Caco-2 (cell line): ENCODE data around the gene SGSM1. TPM values are rescaled to one million over a fixed set of nuclear protein-coding genes. Genes with fewer than 3 reads are reported as not detected.

Experiments
- BruUV-seq: library from RNA; stranded (reverse); fragments of 400-500 nt; replicated peaks from 2 replicates; lab custom pipeline; 2021; lab: Mats Ljungman, UMichigan
- CTCF ChIA-PET: fragments of 300-600 bp; sonication (Branson Sonifier 250); formaldehyde crosslinking; loops from one replicate; lab custom pipeline; 2022; ENCODE audit warnings: antibody characterized with exemption; lab: Charles Lee
- POLR2A ChIA-PET: fragments of 300-600 bp; sonication (Branson Sonifier 250); formaldehyde crosslinking; loops from one replicate; lab custom pipeline; 2022; ENCODE audit warnings: antibody characterized with exemption; lab: Charles Lee
- DNase-seq, 2 experiments: peaks; one replicate each; pipeline versions ENCODE4 v3.0.0 to v3.0.0-alpha.2; 2020 to 2022
- H3K27me3 ChIP-seq: replicated peaks from 2 replicates; pipeline ENCODE4 v1.6.0; 2011; ENCODE audit warnings: low read length; ENCODE audit not compliant: control insufficient read depth, insufficient read depth
- H3K36me3 ChIP-seq: 2 replicates; pipeline ENCODE4 v1.5.1; 2011; ENCODE audit warnings: low read length; ENCODE audit not compliant: control insufficient read depth, insufficient read depth
- H3K4me1 ChIP-seq: fragments of 250-450 bp; sonication (Bioruptor Pico); 2 replicates; pipeline ENCODE4 v1.5.1; 2020; ENCODE audit warnings: mild to moderate bottlenecking
- H3K4me3 ChIP-seq: 2 replicates; pipeline ENCODE4 v1.5.1; 2011; ENCODE audit warnings: low read depth, mild to moderate bottlenecking, control low read depth, low read length
- H3K9me3 ChIP-seq: fragments of 250-450 bp; sonication (Bioruptor Pico); 2 replicates; pipeline ENCODE4 v1.5.1; 2020; ENCODE audit warnings: mild to moderate bottlenecking, moderate library complexity
- H3K27ac Mint-ChIP-seq: one replicate; pipeline ENCODE4 v1.8.0; 2022; ENCODE audit warnings: mixed read lengths; ENCODE audit not compliant: unreplicated experiment
- H3K27me3 Mint-ChIP-seq: one replicate; pipeline ENCODE4 v1.8.0; 2022; ENCODE audit warnings: mixed read lengths; ENCODE audit not compliant: insufficient read depth, unreplicated experiment
- H3K36me3 Mint-ChIP-seq: one replicate; pipeline ENCODE4 v1.8.0; 2022; ENCODE audit warnings: mild to moderate bottlenecking, mixed read lengths; ENCODE audit not compliant: insufficient read depth, unreplicated experiment
- H3K4me1 Mint-ChIP-seq: one replicate; pipeline ENCODE4 v1.8.0; 2022; ENCODE audit warnings: low read depth, mixed read lengths; ENCODE audit not compliant: unreplicated experiment
- H3K4me3 Mint-ChIP-seq: one replicate; pipeline ENCODE4 v1.8.0; 2022; ENCODE audit warnings: mild to moderate bottlenecking, moderate library complexity, mixed read lengths; ENCODE audit not compliant: unreplicated experiment
- H3K9me3 Mint-ChIP-seq: one replicate; pipeline ENCODE4 v1.8.0; 2022; ENCODE audit warnings: mixed read lengths; ENCODE audit not compliant: unreplicated experiment
- CTCF ChIP-seq, 2 experiments: fragments of 200-600 bp in 1 of 2; IDR thresholded peaks; 1 replicate in 1 of 2; 2 replicates in 1 of 2; pipeline versions ENCODE4 v1.5.1 to v1.8.0; 2011 to 2022; ENCODE audit warnings: antibody characterized with exemption in 1 of 2, control low read depth in 1 of 2, inconsistent platforms in 1 of 2, low read depth in 1 of 2, low read length in 1 of 2, mild to moderate bottlenecking in 1 of 2, moderate library complexity in 1 of 2; ENCODE audit not compliant: insufficient read depth in 1 of 2, severe bottlenecking in 1 of 2, unreplicated experiment in 1 of 2
- intact Hi-C: fragments of 100-400 bp; cut with micrococcal nuclease; formaldehyde crosslinking; loops from one replicate; pipeline ENCODE4 v1.10.0; 2022; ENCODE audit not compliant: unreplicated experiment
- total RNA-seq: library from RNA; stranded (reverse); gene quantifications from 2 replicates; pipeline ENCODE4 v1.2.3, GENCODE V29; 2022

SGSM1 gene
- total RNA-seq, 1 experiment from 2014 or later = 6.1 TPM

DNA sequence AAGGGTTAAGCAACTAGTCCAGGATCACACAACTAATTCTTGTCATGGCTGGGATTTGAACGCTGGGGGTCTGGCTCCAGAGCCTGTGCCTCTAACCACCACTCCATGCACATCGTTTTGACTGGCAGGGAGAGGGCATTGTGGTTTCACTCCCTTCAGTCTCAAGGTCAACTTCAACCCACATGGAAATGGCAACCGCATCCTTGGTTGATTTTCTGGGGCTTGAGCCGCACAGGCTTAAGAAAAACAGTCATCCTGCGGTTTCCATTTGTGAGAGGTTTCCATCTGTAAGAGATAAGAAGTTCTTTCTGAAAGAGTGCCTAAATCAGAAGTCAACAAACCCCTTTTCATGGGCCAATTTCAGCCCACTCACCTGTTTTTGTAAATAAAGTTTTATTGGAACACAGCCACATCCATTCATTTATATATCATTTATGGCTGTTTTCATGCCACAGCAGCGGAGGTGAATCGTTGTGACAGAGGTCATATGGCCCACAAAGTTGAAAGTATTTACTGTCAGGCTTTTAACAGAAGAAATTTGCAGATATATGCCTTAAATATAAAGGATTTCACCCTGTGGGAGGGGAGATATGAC lies 65.7 kb downstream of the SGSM1 start:
- H3K27me3 ChIP-seq = no peaks in the 10 kb centered on the region
- no TSS peak for BruUV-seq

DNA sequence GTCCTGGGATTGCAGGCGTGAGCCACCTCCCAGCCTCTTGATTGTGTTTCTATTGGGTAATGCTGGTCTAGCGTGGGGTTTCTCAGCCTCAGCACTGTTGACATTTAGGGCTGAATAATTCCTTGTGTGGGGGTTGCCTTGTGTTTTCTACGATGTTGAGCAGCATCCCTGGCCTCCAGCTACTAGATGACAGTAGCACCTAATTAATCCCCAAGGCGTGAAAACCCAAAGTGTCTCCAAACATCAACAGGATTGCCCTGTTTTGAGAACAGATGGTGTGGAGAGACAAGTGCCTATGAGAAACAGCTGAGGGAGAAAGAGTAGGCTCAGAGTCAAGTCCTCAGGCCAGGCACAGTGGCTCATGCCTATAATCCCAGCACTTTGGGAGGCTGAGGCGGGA lies 67.2 kb downstream of the SGSM1 start:
- H3K27me3 ChIP-seq = no peaks in the 10 kb centered on the region
- CTCF ChIA-PET = no interaction called here
- H3K9me3 ChIP-seq = no peaks in the 10 kb centered on the region
- Mint-ChIP-seq H3K4me1 (no peaks in the 10 kb centered on the region), H3K27me3 (no peaks in the 10 kb centered on the region), H3K9me3 (no peaks in the 10 kb centered on the region), H3K4me3 (no peak overlapping the region), H3K27ac (no peak overlapping the region), H3K36me3 (no peaks in the 10 kb centered on the region)
- H3K4me1 ChIP-seq = no peaks in the 10 kb centered on the region
- intact Hi-C loops = no loop called here
- no TSS peak for BruUV-seq
- no peak for DNase-seq
- no peak for TF ChIP-seq CTCF (IDR thresholded peaks at IDR 0.05; ENCODE audit: insufficient read depth in 1 of 2, low read depth in 1 of 2, low read length in 1 of 2, severe bottlenecking in 1 of 2, unreplicated experiment in 1 of 2)
- no peak overlapping the region for H3K4me3 ChIP-seq
- H3K36me3 ChIP-seq = no peaks in the 10 kb centered on the region
- POLR2A ChIA-PET = no interaction called here

More for the DNA sequence above, 65.7 kb downstream of the SGSM1 start:
- H3K4me3 ChIP-seq = no peak overlapping the region
- Mint-ChIP-seq H3K4me3 (no peak overlapping the region), H3K27me3 (no peaks in the 10 kb centered on the region), H3K9me3 (no peaks in the 10 kb centered on the region), H3K4me1 (no peaks in the 10 kb centered on the region), H3K36me3 (no peaks in the 10 kb centered on the region), H3K27ac (no peak overlapping the region)
- intact Hi-C loops = no loop called here
- H3K9me3 ChIP-seq = no peaks in the 10 kb centered on the region
- no peak for TF ChIP-seq CTCF (IDR thresholded peaks at IDR 0.05; ENCODE audit: insufficient read depth in 1 of 2, low read depth in 1 of 2, low read length in 1 of 2, severe bottlenecking in 1 of 2, unreplicated experiment in 1 of 2)
- no peaks in the 10 kb centered on the region for H3K4me1 ChIP-seq
- H3K36me3 ChIP-seq = no peaks in the 10 kb centered on the region
- ChIA-PET CTCF (no interaction called here), POLR2A (no interaction called here)
- DNase-seq = no peak

GRCh38 chr22:24875862-24876506 lies 70.0 kb downstream of the SGSM1 start:
- H3K36me3 Mint-ChIP-seq = no peaks in the 10 kb centered on the region
- BruUV-seq = no TSS peak
- no peaks in the 10 kb centered on the region for H3K4me1 ChIP-seq

More at GRCh38 chr22:24875862-24876506, 70.0 kb downstream of the SGSM1 start:
- no peak for TF ChIP-seq CTCF (IDR thresholded peaks at IDR 0.05; ENCODE audit: insufficient read depth in 1 of 2, low read depth in 1 of 2, low read length in 1 of 2, severe bottlenecking in 1 of 2, unreplicated experiment in 1 of 2)
- POLR2A ChIA-PET = no interaction called here
- no peaks in the 10 kb centered on the region for H3K4me1 Mint-ChIP-seq
- Histone ChIP-seq H3K36me3 (no peaks in the 10 kb centered on the region), H3K4me3 (no peak overlapping the region), H3K9me3 (no peaks in the 10 kb centered on the region), H3K27me3 (no peaks in the 10 kb centered on the region)
- H3K27ac Mint-ChIP-seq = no peak overlapping the region
- H3K9me3 Mint-ChIP-seq = no peaks in the 10 kb centered on the region
- intact Hi-C loops = no loop called here
- CTCF ChIA-PET = no interaction called here
- no peaks in the 10 kb centered on the region for H3K27me3 Mint-ChIP-seq
- peak in 1 of 2 experiments; percentile 64 for DNase-seq
- no peak overlapping the region for H3K4me3 Mint-ChIP-seq
